A673 (cell line): ENCODE results near the gene DHRS3. TPM values are rescaled to one million over a fixed set of nuclear protein-coding genes. Genes with fewer than 3 reads are reported as not detected.

Experiments
- BruUV-seq: library from RNA; stranded (reverse); fragments of 400-500 nt; replicated peaks from 2 replicates; lab custom pipeline; 2021; lab: Mats Ljungman, UMichigan
- CTCF ChIA-PET: fragments of 300-600 bp; sonication (Branson Sonifier 250); formaldehyde crosslinking; loops from one replicate; lab custom pipeline; 2022; ENCODE audit warnings: antibody characterized with exemption; lab: Charles Lee
- POLR2A ChIA-PET: fragments of 300-600 bp; sonication (Branson Sonifier 250); formaldehyde crosslinking; loops from one replicate; lab custom pipeline; 2022; ENCODE audit warnings: antibody characterized with exemption; ENCODE audit not compliant: low non-redundant PET; lab: Charles Lee
- DNase-seq: peaks from one replicate; pipeline ENCODE4 v3.0.0-alpha.2; 2015; ENCODE audit warnings: low spot score
- H3K27ac ChIP-seq: fragments of 200-600 bp; sonication (generic); 2 replicates; pipeline ENCODE4 v1.5.1; 2016; ENCODE audit warnings: mixed run types, low read depth, mild to moderate bottlenecking, mixed read lengths, antibody characterized with exemption, low read length; ENCODE audit not compliant: poor library complexity, severe bottlenecking
- H3K27me3 ChIP-seq: fragments of 200-600 bp; sonication (generic); replicated peaks from 2 replicates; pipeline ENCODE4 v1.6.1; 2017; ENCODE audit warnings: mixed run types, low read depth, mild to moderate bottlenecking, mixed read lengths, antibody characterized with exemption, low read length; ENCODE audit not compliant: insufficient read depth, poor library complexity
- H3K36me3 ChIP-seq: fragments of 200-600 bp; sonication (generic); 2 replicates; pipeline ENCODE4 v1.6.1; 2016; ENCODE audit warnings: mixed run types, mild to moderate bottlenecking, mixed read lengths, antibody characterized with exemption, low read length; ENCODE audit not compliant: insufficient read depth, poor library complexity, severe bottlenecking
- H3K4me1 ChIP-seq: fragments of 200-600 bp; sonication (generic); 2 replicates; pipeline ENCODE4 v1.6.1; 2017; ENCODE audit warnings: mixed run types, mild to moderate bottlenecking, mixed read lengths, antibody characterized with exemption, low read length; ENCODE audit not compliant: insufficient read depth, poor library complexity, severe bottlenecking
- H3K4me3 ChIP-seq: fragments of 200-600 bp; sonication (generic); 2 replicates; pipeline ENCODE4 v1.5.1; 2016; ENCODE audit warnings: low read depth, mixed run types, mild to moderate bottlenecking, mixed read lengths, low read length; ENCODE audit not compliant: poor library complexity, severe bottlenecking
- H3K9me3 ChIP-seq: fragments of 200-600 bp; sonication (generic); 2 replicates; pipeline ENCODE4 v1.6.1; 2016; ENCODE audit warnings: mixed run types, low read depth, mild to moderate bottlenecking, mixed read lengths, antibody characterized with exemption, low read length; ENCODE audit not compliant: poor library complexity, severe bottlenecking
- CTCF ChIP-seq: fragments of 300-800, 200-600 bp; sonication (generic); conservative IDR thresholded peaks from 2 replicates; pipeline ENCODE4 v1.5.1; 2017; ENCODE audit warnings: low read depth, mild to moderate bottlenecking, antibody characterized with exemption, low read length, moderate library complexity, mixed read lengths
- EZH2 ChIP-seq: fragments of 200-600 bp; sonication (generic); IDR thresholded peaks from 2 replicates; pipeline ENCODE4 v1.6.1; 2017; ENCODE audit warnings: borderline replicate concordance, low read depth, mild to moderate bottlenecking, mixed read lengths, antibody characterized with exemption, low read length; ENCODE audit not compliant: poor library complexity, severe bottlenecking
- intact Hi-C: fragments of 100-400 bp; cut with micrococcal nuclease; formaldehyde crosslinking; loops from one replicate; pipeline ENCODE4 v1.10.0; 2022; ENCODE audit not compliant: unreplicated experiment
- total RNA-seq: library from RNA; stranded (reverse); gene quantifications from 2 replicates; pipeline ENCODE4 v1.2.3, GENCODE V29; 2021

DHRS3 gene
- total RNA-seq, 1 experiment from 2014 or later = 2.4 TPM

- ChIA-PET POLR2A (interaction anchor here (0.6 kb wide), 1 partner anchor 738 kb away, joined by 4 read pairs; no protein-coding TSS in a partner anchor), CTCF (interaction anchor here (0.6 kb wide), 1 partner anchor 207 kb away, joined by 13 read pairs; no protein-coding TSS in a partner anchor)
- Histone ChIP-seq H3K4me1 (peaks cover 11% of the 10 kb centered on the region), H3K36me3 (no peaks in the 10 kb centered on the region), H3K27me3 (peaks cover 14% of the 10 kb centered on the region), H3K4me3 (no peak overlapping the region), H3K9me3 (no peaks in the 10 kb centered on the region), H3K27ac (no peak overlapping the region)
- no peak for DNase-seq
- no TSS peak for BruUV-seq
- TF ChIP-seq CTCF (no peak), EZH2 (no peak)
- intact Hi-C loops = loop anchor here (5.0 to 10.0 kb wide), 2 partner anchors 207 to 340 kb away; no protein-coding TSS in a partner anchor
Observed at GRCh38 chr1:12614402-12615158, 3.4 kb downstream of the DHRS3 start.

GRCh38 chr1:12613180-12613579 is 4.8 kb downstream of the DHRS3 start:
- intact Hi-C loops = loop anchor here (10.0 kb wide), 1 partner anchor 338 kb away; no protein-coding TSS in a partner anchor
- Histone ChIP-seq H3K9me3 (no peaks in the 10 kb centered on the region), H3K27ac (no peak overlapping the region), H3K36me3 (no peaks in the 10 kb centered on the region), H3K27me3 (peaks cover 14% of the 10 kb centered on the region), H3K4me1 (no peaks in the 10 kb centered on the region), H3K4me3 (no peak overlapping the region)
- POLR2A ChIA-PET = interaction anchor here (0.6 kb wide), 1 partner anchor 71 kb away, joined by 4 read pairs; no protein-coding TSS in a partner anchor
- DNase-seq = no peak
- TF ChIP-seq EZH2 = no peak
- TF ChIP-seq CTCF = no peak
- CTCF ChIA-PET = interaction anchor here (0.6 kb wide), 1 partner anchor 178 kb away, joined by 5 read pairs; no protein-coding TSS in a partner anchor
- no TSS peak for BruUV-seq

GRCh38 chr1:12610941-12611340 is 7.1 kb downstream of the DHRS3 start:
- POLR2A ChIA-PET = no interaction called here
- Histone ChIP-seq H3K36me3 (no peaks in the 10 kb centered on the region), H3K9me3 (no peaks in the 10 kb centered on the region), H3K27me3 (peaks cover 3% of the 10 kb centered on the region), H3K4me1 (no peaks in the 10 kb centered on the region), H3K4me3 (no peak overlapping the region), H3K27ac (no peak overlapping the region)
- CTCF ChIA-PET = no interaction called here
- BruUV-seq = no TSS peak
- no peak for DNase-seq
- TF ChIP-seq CTCF (no peak), EZH2 (no peak)
- intact Hi-C loops = loop anchor here (10.0 kb wide), 1 partner anchor 336 kb away; no protein-coding TSS in a partner anchor
